DMS114 treated with DMSO at 0.1 percent for 48 hours (cell line): ENCODE data around the gene ZNF627.
"Not testable (repeated sequence)": the region's sequence is repeated elsewhere in the genome, so short reads cannot be mapped to it uniquely, and the experiment has no call there.

Experiments
- DNase-seq: peaks from one replicate; lab custom pipeline; 2025; ENCODE audit not compliant: unreplicated experiment; lab: John Stamatoyannopoulos, UW

ZNF627 gene

DNA sequence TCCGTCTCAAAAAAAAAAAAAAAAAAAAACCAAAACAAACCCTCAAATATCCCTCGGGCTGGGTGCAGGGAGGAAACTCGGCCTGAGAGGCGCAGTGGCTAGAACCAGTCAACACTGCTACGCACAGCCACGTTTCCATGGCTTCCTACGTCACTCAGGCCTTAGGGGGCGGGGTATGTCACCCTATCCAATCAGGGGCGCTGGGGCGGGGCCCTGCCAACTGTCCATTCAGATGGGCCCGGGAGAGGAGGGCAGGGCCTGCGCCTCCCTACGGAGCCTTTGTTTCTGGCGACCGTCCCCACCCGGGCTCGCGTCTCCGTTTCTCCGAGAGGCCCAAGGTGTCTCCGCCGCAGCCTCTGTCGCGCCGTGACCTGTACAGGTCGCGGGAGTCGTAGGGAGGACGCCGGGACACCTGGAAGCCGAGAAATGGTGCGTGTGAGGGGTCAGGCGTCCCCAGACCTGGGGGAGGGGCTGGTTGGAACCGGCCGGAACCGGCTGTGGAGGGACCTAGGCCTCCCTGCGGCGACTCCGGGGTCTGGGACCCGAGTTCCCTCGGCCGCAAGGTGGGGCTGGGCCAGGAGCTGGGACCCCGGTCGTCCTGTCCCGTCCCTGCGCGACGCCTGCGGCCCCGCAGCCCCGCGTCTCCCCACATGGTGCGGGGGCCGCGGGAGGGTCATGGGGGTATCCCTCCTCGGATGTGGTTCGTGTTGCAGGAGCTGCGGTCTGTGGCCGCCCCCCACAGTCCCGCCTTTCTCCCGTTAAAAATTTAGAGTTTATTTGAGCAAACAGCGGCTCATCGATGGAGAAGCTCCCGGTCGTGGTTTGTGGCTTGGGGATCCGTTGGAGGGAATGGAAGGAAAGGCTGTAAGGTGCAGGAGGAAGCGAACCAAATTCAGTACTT is at the start of gene ZNF627:
Gene ZNF627, plus strand, starts transcription at position 282 of the 901 bp plus-strand sequence. Its CDS starts 145 bp downstream, at position 427.
- DNase-seq: peak; percentile 88

DNA sequence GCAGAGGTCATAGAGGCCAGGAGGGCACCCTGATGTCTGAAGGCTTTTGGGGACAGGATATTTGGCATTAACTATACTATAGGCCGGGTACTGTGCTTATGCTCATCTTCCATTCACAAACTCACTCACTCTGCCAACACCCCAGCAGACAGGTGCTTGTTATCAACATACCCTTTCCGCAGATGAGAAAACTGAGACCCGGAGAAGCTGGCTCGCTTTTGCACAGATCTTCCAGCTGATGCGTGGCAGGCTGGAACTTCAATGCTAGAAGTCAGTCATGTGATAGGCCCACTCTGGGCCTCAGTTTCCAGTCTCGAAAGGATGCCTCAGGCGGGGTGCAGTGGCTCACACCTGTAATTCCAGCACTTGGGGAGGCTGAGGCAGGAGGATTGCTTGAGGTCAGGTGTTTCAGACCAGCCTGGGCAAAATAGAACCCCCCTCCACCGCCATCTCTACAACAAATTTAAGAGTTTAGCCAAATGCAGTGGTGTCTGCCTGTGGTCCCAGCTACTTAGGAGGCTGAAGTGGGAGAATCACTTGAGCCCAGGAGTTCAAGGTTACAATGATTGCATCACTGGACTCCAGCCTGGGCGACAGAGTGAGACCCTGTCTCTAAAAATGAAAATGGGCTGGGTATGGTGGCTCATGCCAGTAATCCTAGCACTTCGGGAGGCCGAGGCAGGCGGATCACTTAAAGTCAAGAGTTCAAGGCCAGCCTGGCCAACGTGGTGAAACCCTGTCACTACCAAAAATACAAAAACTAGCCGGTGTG is 49.2 kb upstream of the ZNF627 start:
- DNase-seq: no peak

DNA sequence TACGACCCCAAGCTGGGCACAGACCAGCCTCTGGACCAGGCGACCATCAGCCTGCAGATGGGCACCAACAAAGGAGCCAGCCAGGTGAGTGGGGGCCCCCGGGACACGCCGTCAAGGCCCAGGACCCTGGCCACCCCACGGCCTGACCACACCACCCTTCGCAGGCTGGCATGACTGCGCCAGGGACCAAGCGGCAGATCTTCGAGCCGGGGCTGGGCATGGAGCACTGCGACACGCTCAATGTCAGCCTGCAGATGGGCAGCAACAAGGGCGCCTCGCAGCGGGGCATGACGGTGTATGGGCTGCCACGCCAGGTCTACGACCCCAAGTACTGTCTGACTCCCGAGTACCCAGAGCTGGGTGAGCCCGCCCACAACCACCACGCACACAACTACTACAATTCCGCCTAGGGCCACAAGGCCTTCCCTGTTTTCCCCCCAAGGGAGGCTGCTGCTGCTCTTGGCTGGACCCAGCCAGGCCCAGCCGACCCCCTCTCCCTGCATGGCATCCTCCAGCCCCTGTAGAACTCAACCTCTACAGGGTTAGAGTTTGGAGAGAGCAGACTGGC is 47.8 kb upstream of the ZNF627 start:
- no peak for DNase-seq

DNA sequence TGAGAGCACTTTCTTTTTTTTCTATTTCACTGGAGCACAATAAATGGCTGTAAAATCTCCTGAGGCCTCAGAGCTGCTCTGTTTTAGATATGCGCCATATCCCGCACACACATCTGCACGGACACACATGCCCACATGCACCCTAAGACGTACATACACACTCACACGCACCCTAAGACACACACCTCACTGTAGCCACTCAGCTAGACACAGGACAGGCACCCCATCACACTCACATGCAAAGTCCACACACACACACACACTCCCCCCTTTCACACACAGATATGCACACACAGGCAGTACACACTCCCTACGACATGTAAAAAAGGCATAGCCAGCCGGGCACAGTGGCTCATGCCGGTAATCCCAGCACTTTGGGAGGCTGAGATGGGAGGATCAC is 47.0 kb upstream of the ZNF627 start:
- DNase-seq: no peak

DNA sequence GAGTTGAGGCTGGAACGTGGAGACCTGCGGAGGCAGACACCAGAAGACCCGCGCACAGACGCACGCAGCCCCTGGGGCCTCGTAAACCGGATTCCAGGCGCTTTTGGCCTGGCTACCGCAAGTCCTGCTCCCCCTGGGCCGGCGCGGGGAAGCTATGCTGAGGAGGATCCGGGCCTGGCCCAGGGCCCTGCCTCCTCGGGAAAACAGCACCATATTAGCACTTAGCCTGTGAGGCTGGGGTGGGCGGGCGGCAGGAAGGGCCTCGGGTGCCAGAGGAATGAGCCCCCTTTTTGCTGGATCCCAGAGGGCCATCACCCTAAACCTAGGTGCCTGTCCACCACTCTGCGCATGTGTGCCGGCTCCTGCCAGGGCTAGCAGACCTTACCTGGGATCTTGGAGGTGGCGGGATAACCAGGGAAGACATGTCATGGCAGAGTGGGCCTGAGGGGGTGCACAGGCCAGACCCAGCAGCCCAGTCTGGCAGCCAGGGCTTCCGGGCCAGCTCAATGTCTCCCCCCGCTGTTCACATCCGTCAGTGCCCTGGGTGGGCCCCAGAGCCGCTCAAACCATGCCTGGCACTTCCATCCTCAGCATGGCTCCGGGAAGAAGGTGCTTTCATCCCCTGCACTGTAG is 45.6 kb upstream of the ZNF627 start:
- no peak for DNase-seq

DNA sequence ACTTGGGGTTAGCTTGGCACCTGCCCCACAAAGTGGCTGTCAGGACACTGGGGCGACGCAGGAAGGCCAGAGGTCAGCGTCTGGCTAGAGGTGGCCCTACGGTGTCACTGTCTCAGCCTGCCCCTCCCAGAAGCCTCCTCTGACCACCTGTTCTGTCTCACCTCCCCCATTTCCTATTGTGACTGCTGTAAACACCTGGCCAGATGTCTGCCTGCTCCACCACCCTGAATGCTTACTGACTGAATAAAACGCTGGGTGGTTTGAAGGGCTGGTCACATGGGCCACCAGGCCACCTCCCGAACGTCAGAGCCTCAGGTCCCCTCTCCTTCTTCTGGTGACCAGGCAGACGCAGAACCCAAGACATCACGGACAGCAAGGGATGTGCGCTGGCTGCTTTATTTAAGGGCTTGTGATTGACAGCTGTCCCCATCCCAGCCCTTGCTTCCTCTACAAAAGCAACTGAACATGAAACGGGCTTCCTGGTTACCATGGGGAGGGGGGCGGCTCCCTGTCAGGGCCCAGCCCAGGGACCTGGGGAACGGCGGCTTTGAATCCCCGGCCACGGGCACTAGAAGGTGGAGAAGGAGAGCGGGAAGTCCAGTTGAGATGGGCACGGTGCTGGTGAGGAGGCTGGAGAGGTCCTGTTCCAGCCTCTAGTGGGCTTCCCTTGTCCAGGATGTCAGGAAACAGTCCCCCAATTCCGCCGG is 44.5 kb upstream of the ZNF627 start:
- DNase-seq: no peak

DNA sequence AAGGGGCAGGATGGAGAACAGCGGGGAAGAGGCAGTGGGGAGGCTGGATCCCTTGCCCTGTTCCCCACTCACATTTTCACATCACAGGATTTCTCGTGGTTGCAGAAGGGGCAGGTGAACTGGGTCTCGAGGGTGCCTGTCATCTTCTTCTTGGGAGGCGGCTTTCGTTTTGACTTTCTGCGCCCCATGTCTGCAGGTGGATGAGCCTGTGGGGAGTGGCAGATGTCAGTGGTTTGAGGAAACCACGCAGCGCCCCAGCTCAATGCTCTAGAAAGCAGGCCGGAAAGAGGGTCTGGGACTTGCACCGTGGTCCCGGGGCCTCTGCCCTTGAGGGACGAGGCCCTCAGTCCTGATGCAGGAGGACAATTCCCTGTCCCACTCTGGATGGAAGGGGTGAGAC is 43.1 kb upstream of the ZNF627 start:
- DNase-seq: no peak

DNA sequence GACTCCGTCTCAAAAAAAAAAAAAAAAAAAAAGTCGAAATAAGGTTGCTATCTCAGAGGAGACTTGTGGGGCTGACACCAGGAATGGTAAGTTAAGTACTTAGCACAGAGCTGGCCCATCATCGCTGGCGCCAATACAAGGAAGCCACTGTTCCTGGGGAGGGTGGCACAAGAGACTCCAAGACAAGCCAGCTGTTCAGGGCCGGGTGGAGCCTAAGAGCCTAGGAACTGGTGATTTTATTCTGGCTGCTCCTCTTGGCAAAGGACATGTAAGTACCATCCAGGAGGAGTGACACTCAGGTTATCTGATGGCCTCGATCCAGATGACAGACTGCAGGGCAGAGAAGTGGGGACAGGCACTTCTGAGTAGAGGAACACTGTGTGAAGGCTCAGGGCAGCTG is 42.0 kb upstream of the ZNF627 start:
- no peak for DNase-seq

DNA sequence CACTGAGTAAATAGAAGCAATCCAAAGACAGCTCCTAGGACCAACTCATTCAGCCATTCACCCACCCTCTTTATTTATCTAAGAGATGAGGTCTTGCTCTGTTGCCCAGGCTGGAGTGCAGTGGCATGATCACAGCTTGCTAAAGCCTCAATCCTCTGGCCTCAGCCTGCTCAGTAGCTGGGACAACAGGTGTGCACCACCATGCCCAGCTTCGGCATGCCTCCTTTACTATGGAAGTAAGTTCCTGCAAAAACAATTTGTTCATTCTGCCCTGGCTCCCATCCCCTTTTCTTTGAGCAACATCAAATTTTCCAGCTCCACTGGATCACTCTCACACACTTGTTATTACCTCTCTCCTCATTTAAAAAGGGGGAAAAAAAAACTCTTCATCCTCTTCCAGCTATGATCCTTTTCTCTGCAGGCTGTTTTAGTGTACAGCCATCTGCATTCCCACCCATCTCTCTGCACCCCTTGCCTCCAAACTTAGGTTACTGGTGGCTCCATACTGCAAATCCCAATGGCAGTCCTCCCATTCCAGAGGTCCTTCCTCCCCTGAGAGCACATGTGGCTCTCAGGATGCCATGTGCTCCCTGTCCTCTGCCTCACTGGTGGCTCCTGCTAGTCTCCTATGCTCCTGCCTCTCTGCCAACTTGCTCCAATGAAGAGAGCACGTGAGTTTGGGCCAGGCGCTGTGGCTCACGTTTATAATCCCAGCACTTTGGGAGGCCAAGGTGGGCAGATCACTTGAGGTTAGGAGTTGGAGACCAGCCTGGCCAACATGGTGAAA is 40.5 kb upstream of the ZNF627 start:
- no peak for DNase-seq

DNA sequence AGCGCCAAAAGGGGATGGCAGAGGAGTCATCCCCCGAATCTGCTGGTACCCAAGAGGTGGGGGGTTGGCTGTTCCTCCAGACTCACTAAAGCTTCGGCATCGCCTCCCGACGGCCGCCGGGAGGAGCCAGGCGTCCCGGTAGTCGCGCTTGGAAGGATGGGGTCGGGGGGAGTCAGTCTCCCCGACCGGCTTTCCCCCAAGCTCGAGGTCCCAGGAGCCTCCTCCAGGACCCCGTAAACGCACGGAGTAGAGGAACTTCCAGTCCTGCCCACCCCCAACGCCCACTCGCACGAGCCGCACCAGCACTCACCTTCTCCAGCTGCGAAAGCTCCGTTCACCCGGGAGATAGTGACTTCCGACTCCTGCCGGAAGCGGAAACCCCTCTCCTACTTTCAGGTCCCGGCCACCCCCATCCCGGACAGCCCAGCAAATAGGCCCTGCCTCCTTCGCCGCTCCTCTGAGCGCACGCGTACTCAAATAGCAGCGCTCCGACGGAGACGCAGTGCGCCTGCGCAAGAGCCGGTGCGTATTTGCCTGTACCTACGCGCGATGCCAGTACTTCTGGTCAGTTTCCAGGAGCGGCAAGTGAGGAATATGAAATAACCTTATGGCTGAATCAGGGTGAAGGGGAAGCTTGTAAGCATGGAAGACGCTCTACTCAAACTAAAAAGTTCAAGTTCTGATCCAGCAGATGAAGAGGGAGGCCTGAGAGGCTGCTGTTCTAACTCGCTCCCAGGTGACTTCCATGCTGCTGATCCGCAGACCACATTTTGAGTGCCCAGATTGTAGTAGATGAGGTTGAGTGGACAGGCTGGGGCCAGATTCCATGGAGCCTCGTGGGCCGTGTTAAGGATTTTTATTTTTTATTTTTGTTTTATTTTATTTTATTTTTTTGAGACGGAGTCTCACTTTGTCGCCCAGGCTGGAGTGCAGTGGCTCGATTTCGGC is 38.1 kb upstream of the ZNF627 start, which contains the start of gene ELOF1:
Gene ELOF1, minus strand, starts transcription at position 350 of the 948 bp plus-strand sequence. CDS start 4,883 bp downstream, outside the sequence.
- DNase-seq: peak; percentile 89

DNA sequence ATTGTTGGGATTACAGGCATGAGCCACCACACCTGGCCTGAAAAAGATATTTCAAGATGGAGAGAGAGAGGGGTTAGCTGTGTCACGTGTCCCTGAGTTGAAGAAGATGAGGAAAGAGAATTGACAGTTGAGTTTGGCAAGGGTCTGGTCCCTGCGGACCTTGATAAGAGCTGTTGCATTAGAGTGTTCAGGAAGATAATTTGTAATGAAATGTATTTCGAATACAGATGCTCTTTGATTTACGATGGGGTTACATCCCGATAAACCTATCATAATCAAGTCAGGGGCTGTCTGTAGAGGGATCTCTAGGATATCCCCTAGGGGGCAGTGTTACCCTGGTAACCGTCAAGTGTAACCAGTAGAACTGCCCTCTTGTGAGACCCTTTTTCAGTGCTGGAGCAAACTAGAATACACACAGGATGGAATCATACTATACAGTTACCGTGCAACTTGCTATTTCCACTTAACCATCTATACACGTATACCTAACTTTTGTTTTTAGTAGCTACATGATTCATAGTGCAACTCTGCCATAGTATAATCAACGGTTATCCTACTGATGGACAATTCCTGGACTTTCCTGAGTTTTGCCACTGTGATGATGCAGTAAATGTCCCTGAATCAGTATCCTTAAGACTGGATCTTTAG is 36.8 kb upstream of the ZNF627 start:
- DNase-seq: peak; percentile 31

DNA sequence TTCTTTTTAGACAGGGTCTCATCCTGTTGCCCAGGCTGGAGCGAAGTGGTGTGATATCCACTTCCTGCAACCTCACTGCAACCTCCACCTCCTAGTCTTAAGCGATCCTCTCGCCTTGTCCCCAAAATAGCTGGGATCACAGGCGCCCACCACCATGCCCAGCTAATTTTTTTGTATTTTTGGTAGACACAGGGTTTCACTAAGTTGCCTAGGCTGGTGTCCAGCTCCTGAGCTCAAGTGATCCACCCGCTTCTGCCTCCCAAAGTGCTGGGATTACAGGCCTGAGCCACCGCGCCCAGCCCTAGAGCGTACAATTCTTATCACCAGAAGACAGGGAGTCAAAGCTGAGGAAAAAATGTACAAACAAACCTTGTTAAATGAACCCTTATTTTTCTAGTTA is 33.8 kb upstream of the ZNF627 start:
- DNase-seq: no peak

DNA sequence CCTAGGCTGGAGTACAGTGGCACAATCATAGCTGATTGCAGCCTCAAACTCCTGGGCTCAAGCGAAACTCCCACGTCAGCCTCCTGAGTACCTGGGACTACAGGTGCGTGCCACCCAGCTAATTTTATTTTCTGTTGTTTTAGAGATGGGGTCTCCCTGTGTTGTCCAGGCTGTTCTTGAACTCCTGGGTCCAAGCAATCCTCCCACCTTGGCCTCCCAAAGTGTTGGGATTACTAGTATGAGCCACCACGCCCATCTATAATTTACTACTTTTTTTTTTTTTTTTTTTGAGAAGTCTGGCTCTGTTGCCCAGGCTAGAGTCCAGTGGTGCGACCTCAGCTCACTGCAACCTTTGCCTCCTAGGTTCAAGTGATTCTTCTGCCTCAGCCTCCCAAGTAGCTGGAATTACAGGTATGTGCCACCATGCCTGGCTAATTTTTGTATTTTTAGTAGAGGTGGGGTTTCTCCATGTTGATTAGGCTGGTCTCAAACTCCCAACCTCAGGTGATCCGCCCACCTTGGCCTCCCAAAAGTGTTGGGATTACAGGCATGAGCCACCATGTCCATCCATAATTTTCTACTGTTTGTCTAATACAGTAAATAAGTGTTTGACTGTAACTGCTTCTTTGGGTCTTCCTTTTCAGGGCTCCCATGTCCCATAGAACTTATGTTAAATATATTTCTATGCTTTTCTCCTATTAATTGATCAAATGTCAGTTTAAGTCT is 33.0 kb upstream of the ZNF627 start:
- DNase-seq: not testable (repeated sequence)

DNA sequence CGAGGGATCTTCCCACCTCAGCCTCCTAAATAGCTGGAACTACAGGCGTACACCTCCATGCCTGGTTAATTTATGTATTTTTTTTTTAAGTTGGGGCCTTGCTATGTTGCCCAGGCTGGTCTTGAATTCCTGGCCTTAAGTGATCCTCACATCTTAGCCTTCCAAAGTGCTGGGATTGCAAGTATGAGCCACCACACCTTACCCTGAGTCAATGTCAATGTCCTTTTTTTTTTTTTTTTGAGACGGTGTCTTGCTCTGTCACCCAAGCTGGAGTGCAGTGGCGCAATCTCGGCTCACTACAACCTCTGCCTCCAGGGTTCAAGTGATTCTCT is 31.7 kb upstream of the ZNF627 start:
- DNase-seq: not testable (repeated sequence)

DNA sequence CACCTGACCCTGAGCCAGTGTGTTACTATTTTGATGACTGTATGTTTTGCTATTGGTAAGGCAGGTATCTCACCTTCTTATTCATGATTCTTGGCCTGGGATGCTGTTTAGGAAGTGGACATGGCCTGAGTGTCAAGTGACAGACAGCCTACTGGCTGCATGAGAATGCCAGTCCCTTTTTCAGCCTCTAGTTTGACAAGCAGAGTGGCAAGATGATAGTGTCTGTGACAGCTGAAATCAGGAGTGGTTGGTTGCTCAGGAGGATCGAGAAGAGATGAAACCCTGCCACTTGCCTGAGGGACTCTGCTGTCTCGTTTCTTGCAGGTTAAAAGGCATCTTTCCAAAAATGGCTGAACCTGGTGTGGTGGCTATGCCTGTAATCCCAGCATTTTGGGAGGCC is 31.1 kb upstream of the ZNF627 start:
- DNase-seq: no peak

DNA sequence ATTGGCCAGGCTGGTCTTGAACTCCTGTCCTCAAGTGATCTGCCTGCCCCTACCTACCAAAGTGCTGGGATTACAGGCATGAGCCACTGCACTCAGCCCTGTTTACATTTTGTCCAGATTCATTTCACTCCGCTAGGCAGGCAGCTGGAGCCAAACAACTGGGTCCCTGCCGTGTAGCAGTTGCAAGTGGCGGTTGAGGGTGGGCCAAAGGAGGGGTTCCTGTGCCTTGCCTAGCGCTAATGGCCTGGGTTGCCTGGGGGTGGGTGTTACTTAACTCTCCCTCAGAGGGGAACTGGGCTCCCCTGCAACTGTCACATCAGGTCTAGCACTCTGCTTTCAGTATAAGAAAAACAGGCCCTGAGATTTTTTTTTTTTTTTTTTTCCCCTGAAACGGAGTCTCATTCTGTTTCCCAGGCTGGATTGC is 27.2 kb upstream of the ZNF627 start:
- no peak for DNase-seq

DNA sequence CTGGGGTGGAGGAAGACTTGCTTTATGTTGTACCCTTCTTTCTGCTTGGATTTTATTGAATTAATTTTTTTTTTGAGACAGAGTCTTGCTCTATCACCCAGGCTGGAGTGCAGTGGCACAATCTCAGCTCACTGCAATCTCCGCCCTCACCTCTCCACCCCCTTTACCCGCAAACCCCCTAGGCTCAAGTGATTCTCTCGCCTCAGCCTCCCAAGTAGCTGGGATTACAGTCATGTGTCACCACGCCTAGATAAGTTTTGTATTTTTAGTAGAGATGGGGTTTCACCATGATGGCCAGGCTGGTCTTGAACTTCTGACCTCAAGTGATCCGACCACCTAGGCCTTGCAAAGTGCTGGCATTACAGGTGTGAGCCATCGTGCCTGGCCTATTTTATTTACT is 23.9 kb upstream of the ZNF627 start:
- not testable (repeated sequence) for DNase-seq

DNA sequence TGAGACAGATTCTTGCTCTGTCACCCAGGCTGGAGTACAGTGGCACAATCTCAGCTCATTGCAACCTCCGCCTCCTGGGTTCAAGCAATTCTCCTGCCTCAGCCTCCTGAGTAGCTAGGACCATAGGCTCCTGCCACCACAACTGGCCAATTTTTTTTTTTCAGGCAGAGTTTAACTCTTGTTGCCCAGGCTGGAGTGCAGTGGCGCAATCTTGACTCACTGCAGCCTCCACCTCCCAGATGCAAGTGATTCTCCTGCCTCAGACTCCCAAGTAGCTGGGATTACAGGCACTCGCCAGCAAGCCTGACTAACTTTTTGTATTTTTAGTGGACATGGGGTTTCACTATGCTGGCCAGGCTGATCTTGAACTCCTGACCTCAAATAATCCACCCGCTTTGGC is 23.5 kb upstream of the ZNF627 start:
- DNase-seq: not testable (repeated sequence)
